ENCODE results near the gene RNASE2.

GRCh38 chr14:20988717-20989470 lies 33.6 kb downstream of the RNASE2 start:
- TF ChIP-seq, protein P1, sequence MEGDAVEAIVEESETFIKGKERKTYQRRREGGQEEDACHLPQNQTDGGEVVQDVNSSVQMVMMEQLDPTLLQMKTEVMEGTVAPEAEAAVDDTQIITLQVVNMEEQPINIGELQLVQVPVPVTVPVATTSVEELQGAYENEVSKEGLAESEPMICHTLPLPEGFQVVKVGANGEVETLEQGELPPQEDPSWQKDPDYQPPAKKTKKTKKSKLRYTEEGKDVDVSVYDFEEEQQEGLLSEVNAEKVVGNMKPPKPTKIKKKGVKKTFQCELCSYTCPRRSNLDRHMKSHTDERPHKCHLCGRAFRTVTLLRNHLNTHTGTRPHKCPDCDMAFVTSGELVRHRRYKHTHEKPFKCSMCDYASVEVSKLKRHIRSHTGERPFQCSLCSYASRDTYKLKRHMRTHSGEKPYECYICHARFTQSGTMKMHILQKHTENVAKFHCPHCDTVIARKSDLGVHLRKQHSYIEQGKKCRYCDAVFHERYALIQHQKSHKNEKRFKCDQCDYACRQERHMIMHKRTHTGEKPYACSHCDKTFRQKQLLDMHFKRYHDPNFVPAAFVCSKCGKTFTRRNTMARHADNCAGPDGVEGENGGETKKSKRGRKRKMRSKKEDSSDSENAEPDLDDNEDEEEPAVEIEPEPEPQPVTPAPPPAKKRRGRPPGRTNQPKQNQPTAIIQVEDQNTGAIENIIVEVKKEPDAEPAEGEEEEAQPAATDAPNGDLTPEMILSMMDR (IDR thresholded peaks at IDR 0.05) = no peak
- no peak for TF ChIP-seq POLR2A (IDR thresholded peaks at IDR 0.05)
- no peak for TF ChIP-seq EP300 (IDR thresholded peaks at IDR 0.05)

Measured in stomach (tissue), 4 donors.